Loucy (cell line): ENCODE measurements around the gene LRRFIP1.

Experiments
- CTCF ChIP-seq: fragments of 200-600 bp; sonication (generic); conservative IDR thresholded peaks from 2 replicates; pipeline ENCODE4 v1.5.1; 2014; ENCODE audit warnings: mild to moderate bottlenecking, antibody characterized with exemption, low read length
- EZH2phosphoT487 ChIP-seq: fragments of 200-600 bp; IDR thresholded peaks from 2 replicates; pipeline ENCODE4 v1.6.1; 2018; ENCODE audit warnings: antibody characterized with exemption, mild to moderate bottlenecking, moderate library complexity, borderline replicate concordance

- TF ChIP-seq EZH2phosphoT487 (no peak), CTCF (no peak)
Observed at GRCh38 chr2:237637429-237638135, 10.2 kb downstream of the LRRFIP1 start.
